Head of caudate nucleus (tissue), 42 donors: ENCODE measurements around the gene GNB1L.

Experiments used
- DNase-seq, 42 donors: peaks; one replicate each; pipeline versions ENCODE4 v3.0.0 to v3.0.0-alpha.2; 2020 to 2021; ENCODE audit warnings: mixed read lengths in 7 of 42
- intact Hi-C: fragments of 100-400 bp; cut with DNase I; formaldehyde crosslinking; loops from one replicate; pipeline ENCODE4 v1.15.0; 2022

The GNB1L gene, protein sequence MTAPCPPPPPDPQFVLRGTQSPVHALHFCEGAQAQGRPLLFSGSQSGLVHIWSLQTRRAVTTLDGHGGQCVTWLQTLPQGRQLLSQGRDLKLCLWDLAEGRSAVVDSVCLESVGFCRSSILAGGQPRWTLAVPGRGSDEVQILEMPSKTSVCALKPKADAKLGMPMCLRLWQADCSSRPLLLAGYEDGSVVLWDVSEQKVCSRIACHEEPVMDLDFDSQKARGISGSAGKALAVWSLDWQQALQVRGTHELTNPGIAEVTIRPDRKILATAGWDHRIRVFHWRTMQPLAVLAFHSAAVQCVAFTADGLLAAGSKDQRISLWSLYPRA

DNA sequence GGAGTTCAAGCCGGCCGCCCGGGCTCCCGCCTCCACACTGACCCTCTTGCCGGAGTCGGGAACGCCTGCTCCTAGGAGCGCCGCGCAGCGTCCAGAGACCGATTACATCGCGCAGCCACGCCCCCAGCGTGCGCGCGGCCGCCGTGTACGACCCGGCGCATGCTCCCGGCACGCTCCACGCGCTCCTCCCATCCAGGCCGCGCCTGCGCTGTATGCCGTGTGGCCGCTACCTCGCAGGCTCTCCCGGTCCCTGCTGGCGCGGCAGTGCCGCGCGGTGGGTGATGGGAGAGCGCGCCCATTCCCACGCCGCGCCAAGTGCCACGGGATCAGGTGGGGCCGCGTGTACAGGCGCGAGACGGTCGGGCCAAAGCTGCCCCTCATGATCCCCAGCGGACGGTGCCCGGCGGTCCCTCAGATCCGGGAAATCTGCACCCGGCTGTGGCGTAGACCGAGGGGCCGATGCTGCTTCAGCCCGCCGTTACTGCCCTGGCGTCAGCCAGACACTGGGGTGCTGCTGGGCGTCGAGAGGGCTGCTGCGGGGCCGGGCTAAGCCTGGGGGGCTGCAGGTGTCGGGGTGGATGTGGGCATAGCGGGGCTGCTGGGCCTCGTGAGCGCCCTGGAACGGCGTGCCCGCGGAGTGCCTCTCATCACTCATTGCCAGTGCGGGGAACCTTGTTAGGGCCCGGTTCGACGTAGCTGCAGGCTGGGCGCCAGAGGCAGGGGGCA, at the start of gene GNB1L, which contains the start of gene RTL10:
Gene GNB1L (minus strand): TSS at position 97 of the 726 bp plus-strand sequence. CDS start 33,519 bp downstream, outside the sequence.
Gene RTL10 (minus strand): TSS at position 97 of the 726 bp plus-strand sequence. CDS start 2,613 bp downstream, outside the sequence.
- intact Hi-C loops = loop anchor here (5.0 kb wide), 1 partner anchor 123 kb away; no protein-coding TSS in a partner anchor
- peak; percentile 86 to 98 (median 95) for DNase-seq

DNA sequence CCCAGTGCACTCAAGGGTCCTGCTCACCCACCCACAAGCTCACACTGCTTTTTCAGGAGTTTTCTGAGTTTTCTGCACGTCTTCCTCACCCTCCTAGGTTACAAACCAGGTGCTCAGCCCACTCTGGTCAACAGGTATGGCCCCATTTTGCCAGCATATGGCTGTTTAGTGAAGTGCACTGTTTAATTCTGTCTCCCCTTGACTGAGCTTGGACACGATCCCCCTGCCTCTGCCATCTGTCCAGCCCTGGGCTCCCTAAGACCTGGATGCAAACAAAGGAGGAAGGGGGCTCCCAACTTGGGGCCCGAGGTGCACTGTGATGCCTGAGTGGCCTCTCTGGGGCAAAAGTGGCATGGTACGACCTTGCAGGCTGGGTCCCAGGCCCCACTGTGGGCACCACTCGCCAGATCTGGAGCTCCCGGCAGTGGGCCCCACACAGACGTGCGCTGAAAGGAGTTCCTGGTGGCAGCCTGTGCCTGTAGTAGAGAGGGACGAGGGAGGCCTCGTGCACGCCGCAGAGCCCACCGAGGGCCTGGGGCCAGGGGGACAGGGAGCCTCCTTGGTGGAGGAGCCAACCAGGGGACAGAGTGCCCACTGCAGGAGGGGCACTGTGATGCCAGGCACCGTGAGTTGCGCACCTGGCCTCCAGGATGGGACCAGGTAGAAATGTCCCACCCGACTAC, 49.6 kb upstream of the GNB1L start:
- DNase-seq = no peak
- intact Hi-C loops = no loop called here

DNA sequence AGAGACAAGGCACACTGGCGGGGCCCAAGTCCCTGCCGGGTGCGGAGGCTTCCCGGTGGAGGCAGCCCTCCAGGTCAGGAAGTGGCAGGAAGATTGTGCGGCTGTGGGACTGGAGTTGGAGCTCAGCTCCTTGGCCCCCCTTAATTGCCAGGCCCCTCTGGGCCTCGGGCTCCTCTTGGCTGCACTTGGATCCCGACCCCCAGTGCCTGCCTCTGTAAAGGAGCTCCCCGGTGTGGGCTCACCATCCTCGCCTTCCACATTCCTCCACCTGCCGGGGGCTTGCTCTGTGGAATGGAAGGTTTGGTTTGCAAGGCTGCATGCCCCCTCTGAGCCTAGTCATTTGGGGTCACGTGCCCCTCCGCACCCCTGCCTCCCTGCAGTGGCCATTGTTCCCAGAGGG, 48.8 kb upstream of the GNB1L start:
- intact Hi-C loops = no loop called here
- DNase-seq = no peak

DNA sequence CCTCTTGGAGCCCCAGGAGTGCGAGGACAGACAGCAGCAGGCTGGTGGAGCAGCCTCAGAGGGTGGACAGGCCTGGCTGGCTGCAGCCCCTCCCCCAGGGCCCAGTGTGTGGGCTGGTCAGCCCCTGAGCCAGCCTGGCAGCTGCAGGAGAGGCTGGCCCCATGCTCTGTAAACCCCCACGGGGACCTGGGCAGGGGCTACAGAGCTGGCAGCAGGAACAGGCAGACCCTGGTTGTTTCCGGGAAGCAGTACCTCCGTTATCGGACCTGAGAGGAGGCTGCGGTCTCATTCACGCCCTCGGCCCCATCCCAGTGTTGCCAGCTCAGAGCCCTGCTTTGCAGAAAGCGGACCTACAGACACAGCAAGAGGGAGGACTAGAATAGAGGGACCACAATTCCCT, 48.4 kb upstream of the GNB1L start:
- no peak for DNase-seq
- intact Hi-C loops = no loop called here

DNA sequence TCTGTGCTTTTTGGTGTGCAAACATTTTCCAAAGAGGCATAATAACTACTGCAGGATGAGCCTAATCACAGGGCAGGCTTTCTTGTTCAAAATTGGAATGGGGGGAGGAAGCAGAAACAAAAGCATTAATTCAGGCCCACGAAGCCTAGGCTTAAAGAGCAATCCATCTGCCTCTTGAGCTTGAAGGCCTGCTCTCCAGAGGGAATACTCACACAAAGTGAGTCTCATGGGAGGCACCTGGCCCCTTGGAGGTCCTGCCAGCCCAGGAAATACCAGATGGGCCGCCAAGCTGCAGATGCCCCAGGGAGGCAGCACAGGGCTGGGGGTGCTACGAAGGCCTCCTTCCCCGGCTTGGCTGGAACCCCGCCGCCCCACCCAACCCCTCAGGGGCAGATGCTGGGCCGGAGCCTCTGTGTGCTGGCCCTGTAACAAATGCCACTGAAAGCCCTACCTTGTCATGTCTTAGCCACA, 47.6 kb upstream of the GNB1L start:
- no peak for DNase-seq
- intact Hi-C loops = no loop called here

DNA sequence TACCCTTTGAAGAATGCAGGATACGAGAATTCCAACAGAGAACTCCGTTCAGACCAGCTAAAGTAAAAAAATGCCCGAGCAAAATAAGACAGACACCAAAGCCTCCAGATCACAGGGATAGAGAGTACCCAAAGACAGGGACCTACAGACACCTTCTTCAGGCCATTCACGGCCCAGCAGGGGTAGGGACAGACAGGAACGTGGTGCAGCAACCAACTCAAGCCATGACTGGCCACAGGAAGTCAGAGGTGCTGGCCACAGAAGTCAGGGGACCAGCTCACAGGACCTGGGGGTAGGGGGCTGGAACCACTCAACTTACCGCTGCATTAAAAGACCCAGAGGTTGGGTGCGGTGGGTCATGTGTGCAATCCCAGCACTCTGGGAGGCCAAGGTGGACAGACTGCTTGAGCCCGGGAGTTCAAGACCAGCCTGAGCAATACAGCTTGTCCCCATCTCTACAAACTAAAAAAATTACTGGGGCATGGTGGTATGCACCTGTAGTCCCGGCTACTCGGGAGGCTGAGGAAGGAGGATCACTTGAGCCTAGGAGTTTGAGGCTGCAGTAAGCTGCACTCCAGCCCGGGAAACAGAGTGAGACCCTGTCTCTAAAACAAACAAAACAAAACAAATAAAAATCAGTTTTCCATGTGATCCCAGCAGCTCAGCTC, 47.0 kb upstream of the GNB1L start:
- no peak for DNase-seq
- intact Hi-C loops = no loop called here

DNA sequence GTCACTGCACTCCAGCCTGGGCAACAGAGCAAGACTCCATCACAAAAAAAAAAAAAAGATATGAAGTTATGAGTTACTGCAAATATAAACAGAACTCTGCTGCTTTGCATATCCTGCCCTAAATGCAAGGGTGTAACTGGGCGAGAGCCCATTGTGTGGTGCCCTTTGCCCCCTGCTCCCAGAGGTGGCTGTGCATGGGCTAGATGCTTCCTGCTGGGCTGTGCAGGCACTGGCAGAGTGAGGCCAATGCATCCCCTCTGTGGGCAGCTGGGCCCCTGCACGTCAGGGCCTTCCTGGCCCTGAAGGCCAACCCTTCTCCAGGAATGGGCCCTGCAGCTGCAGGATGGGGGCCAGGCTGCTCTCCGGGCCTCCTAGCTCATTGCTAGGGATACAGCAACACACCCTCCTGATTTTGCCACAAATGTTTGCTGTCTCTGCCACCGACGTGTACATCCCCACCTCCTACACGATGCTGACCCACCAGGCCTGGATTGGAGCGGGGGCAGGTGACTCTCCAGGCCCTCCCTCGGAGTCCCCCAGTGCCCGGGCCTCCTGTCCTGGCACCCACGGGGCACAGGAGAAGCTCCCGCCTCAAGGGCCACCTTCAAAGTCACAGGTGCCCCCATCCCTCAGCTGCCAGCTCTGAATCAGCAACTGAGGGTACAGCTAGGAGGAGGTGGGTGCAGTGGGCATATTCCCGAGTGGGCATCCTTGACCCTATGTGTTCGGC, 46.2 kb upstream of the GNB1L start:
- DNase-seq = no peak
- intact Hi-C loops = no loop called here

DNA sequence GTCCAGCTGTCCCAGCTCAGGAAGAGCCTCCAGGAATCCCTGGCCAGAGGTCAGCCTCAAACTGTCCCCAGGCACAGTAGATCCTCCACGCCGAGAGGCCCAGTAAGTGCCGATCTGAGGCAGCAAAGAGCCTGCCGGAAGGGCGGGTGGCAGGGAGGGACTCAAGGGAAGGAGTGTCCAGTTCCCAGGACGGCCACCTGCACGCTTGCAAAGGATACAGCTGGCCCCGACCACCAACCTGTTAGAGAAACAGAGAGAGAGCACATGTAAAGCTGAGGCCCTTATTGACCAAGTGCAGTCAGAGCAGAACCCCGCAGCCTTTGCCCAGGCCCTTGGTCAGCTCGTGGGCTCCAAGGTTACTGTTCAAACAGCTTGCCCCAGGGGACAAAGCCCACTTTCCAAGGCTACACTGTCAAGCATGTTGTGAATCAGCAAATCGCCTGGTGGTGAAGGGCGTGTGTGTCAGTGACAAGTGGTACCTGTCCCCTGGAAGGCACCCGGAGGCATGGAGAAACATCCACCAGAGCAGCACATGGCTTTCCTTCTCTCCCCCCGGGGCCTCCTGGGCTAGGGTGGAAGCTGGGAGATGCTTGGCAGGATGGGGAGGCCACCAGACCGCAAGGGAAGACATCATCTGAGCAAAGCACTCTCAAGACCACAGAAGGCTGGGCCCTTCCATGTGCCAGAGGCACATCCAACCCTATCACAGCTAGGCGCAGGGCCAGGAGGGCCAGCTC, 44.3 kb upstream of the GNB1L start:
- no peak for DNase-seq
- intact Hi-C loops = no loop called here

DNA sequence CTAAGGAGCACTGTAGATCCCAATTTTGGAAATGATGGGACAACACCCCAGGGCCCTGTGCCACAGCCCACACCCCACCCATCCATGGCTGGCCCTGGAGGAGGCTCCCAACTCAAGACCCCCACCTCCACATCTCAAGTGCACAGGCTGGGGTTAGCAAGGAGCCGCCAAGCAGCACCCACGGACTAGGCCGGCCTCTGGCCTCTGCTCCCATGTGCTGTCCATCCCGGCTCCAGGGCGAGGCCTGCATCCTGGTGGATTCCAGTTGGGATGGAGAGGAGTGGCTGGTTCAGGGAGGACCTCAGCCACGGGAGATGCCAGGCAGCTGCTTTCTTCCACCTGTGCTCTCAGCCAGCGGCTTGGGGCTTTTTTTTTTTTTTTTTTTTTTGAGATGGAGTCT, 43.5 kb upstream of the GNB1L start:
- intact Hi-C loops = no loop called here
- DNase-seq = no peak

DNA sequence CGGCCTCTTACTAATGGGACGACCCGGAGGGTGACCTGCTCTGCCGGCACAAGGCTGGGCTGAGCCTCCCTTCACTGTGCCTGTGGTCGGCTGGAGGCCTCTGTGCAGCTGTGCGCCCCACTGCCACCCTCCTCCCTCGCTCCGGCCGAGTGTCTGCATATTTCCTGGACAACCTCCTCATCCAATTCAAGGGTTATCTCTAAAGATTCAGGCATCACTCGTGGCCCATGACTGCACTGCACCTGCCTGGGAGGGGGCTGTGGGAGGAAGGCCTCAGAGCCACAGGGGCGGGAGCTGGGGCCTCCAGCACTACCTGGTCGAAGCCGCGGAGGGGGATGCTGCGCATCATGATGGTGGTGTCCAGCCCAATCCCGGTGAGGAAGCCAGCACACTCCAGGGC, 43.1 kb upstream of the GNB1L start:
- intact Hi-C loops = no loop called here
- no peak for DNase-seq

DNA sequence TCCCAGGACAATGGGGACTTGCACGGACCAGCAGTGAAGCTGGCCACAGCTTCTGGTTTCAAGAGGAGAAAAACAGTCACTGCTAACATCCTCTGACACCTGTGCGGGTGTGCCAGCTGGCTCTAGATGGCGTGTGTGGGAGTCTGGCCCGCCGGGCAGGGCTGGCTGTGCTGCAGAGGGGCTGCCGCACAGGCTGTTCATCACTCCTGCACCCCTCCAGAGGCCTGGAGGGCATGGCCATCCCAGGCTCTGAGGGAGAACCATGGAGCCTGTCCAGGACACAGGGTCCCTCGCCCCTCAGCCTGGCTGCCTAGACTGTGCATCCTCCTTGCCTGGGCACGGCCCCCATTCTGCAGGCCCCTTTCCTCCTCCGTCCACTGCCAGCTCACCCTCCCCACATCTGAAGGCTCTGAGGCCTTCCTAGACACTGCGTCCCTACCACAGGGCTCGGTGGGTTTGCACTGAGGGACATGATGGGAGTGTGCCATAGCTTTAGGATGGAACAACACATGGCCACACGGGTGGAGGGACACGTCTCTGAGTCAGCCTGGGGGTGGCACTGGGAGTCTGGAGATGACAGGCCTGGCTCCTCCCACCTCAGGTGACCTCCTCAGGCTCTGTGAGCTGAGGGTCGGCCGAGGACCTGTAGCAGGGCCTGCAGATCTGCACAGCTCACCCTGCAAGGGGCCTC, 42.1 kb upstream of the GNB1L start:
- no peak for DNase-seq
- intact Hi-C loops = no loop called here

DNA sequence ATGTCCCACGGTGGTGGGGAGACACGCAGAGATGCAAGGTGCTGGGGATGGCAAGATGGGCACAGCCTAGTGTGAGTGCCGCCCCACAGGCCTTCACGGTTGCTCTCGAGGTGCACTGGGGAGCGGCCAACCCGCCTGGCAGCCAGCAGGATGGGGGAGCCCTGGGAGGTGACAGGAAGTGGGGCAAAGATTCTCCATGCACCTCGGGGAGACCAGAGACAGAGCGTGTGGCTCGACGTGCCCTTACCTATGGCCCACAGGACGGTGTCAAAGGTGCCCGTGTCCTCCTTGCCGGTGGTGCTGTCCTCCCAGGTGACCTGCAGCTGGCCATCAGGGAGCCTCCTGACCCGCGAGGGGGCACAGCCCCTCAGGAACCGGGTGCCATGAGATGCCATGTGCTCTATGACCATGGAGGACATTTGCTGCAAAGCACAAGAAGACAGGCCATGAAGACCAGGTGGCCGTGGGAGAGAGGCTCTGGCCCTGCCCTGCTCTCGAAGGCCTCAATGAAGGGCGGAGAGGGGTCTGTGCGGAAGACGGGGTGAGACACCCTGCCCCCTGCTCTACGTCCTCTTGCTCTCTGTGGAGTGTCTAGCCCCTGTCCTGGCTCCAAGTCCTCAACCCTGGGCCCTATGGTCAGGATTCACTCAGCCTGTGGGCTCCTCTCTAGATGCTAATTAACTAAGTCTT, 40.6 kb upstream of the GNB1L start:
- intact Hi-C loops = no loop called here
- no peak for DNase-seq

DNA sequence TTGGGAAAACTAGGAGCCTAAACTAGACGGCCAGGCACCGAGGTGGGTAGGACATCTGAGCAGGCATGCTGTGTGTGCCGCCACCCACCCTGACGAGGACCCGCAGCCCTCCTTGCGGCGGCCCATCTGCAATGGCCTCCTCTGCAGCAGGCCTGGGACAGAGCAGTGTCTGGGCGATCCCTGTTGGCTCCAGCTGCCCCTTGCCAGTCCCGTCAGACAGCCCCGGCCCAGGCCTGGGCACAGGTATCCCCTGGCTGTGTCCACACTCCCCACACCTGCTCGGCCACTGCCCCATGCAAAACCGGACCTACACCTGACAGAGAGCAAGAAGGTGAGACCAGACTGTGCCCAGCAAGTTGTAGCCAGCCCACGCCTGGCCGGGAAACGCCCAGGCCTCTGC, 38.7 kb upstream of the GNB1L start:
- intact Hi-C loops = no loop called here
- DNase-seq = no peak

DNA sequence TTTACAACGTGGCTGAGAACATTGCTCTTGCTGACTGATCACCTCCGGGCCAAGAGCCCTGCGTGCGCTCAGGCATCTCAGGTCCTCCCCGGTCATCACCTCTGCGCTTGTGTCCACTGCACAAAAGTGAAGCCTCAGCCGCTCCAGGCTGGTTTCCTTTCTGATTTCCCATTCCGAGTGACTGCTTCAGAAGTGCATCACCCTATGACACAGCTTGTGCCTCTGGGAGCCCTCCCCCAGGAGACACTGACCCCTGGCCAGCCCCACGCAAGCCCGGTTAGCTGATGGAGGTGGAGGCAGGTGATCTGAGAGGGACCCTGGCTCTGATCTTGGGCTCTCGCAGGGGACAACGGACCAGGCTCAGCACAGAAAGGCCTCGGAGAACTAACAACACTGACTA, 38.3 kb upstream of the GNB1L start:
- intact Hi-C loops = no loop called here
- DNase-seq = no peak

DNA sequence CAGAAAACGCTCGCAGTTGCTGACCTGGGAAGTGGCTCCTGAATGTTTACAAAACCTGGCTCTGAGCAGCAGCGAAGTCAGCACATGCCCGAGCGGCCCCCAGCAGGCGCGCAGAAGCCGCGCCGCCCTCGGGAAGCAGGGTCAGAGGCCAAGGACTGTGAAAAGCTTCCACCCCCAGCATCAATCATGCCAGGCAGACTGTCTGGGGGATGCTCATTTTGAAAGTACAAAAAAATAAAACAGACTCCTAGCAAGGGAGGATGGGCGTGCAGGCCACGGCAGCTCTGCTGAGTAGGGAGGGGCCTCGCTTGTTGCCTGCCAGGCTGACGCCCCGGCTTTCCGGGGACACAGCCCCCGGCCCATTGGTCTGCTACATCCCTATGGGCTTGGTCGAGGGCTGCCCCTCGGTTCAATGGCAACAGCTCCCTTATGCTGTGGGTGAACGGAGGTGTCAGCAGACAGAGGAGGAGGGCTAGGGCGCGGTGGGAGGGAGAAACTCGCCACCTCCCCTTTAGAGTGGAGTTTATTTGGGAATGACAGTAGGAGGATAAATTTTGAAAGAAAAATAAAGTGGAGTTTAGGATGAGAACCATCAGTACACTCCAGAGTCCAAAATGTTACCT, 37.7 kb upstream of the GNB1L start:
- intact Hi-C loops = no loop called here
- DNase-seq = peak in 23 of 42 donors; percentile 10 to 67 (median 34)
